Stimulated activated CD4-positive, alpha-beta T cell treated with anti-CD3 and anti-CD28 coated beads, Interleukin-2, amount 100 ng/mL, for 48 hours (primary cell): ENCODE results near the gene SSBP2.

Experiments used
- DNase-seq, 2 donors: peaks; one replicate each; pipeline ENCODE4 v3.0.0-alpha.2; 2020

The SSBP2 gene

DNA sequence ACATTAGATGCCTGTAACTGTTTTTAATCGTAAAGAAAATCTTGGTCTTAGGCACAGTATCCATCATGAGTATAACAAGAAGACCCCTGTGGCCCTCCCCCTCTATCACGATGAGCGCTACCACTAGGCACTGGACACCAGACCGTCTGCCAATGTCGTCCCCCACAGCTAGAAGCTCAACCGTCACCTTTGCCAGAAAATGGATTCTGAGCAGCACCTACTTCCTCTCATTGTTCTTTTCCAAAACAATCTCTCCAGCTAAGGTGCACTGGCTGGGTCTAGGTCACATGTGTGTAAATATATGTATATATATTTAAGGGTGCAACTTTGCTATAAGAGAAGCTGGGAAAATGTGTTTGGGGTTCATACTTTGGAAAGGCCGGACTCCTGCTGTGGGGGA lies 15.7 kb upstream of the SSBP2 start:
- no peak for DNase-seq

DNA sequence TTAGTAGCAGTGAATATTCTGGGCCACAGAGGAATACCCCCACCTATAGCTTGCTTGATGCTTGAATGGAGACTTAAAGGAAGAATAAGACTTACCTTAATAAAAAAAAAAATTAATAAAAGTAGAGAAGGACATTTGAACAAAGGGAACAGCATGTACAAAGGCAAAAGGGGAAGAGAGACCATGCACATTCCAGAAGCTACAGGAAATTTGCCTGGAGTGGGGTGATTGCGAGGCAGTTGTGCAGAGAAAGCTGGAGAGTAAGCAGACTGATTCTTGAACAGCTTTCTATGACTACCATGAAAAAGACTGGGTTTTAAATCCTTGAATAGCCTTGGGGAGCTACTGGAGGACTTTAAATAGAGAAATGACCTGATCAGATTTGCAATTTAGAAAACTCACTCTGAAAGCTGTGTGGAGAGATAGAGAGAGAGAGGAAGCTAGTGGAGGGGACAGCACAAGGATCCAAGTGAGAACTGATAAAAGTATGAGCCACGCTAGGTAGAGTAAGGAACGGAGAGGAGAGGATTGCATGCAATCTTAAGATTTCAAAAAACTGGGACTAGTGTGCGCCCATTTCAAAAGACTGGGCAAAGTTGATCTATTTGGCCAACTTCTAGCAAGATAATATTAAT lies 12.5 kb upstream of the SSBP2 start:
- DNase-seq: no peak

DNA sequence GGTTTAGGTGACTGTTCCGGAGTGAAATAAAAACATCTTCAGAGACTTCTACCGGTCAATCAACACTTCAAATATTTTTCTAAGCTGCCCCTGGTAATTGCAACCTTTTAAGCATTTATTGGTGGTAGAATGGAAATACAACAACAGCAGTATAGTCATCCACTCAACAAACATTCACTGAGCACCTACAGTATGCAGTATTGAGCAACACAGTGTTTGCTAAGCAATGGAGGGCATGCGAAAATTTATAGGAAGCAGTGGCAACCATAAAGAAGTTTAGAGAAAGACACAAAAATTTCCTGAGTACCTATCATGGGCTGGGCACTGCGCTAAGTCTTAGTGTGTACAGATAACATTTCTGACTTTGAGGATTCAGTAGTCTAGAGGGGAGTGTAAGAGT lies 12.0 kb upstream of the SSBP2 start:
- DNase-seq: no peak

DNA sequence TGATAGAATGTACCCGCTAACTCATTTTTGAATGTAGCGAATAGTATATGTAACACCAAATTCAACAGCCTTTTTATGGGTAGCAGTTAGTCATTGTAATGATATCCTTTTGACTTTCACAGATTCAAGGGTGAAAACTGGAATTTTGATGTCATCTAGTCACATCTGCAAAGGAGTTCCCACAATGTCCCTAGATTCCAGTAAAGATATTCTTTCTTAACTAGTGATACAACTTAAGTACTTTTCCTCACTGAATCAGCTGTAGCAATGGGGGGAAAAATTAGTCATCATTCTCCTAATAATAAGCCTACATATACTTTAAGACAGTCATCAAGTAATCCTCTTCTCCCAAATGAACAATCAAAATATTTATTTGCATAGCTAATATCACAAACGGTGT lies 11.5 kb upstream of the SSBP2 start:
- no peak for DNase-seq

DNA sequence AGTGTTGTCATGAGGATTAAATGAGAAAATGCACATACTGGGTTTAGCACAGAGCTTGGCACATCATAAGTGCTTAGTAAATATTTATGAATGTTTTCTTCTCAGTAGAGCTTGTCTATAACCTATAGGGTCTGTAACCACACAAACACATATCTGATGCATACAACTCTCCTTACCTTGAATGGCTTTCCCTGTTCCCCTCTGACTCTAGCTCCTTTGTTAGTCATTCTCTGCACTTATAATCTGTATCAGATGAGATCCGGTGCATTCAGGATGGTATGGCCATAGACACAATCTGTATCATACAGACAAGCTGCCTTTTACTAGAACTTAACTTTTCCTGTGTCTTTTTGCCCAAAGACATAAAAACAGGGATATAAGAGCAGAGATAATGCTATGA lies 11.1 kb upstream of the SSBP2 start:
- DNase-seq: no peak

DNA sequence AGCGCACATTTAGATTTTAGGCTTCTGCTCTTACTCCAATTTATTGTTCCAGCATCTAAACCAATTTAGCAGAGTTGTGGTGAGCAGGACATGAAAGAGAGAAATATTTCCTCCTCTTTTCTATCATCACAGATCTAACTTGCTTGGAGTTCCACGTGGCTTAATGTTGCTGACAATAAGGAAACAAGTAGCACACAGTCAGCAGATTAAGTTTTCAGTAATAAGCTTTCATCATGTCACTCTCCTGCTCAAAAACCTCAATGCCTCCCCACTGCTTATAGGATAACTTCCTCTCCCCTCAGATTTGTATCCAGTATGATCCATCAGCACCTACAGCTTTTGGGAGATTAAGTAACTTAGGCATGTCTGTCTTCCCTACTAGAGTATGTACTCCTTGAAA lies 10.4 kb upstream of the SSBP2 start:
- no peak for DNase-seq

DNA sequence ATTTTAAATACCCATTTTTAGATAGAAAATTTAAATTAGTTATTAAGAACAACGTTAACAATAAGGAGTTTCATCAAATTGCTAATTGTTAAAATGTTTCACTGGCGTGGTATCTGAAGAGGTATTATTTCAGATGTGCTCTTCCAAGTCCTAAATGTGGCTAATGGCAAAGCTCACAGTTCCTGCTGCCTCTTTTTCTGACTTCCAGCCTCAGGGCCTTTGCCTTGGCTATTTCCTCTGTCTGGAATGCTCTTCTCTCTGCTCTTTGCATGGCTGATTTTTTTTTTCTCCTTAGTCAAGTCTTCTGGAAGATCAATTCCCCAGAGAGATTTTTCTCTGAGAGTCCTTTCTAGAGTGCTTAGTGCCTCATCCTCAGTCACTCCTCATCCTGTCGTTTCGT lies 9.6 kb upstream of the SSBP2 start:
- no peak for DNase-seq

DNA sequence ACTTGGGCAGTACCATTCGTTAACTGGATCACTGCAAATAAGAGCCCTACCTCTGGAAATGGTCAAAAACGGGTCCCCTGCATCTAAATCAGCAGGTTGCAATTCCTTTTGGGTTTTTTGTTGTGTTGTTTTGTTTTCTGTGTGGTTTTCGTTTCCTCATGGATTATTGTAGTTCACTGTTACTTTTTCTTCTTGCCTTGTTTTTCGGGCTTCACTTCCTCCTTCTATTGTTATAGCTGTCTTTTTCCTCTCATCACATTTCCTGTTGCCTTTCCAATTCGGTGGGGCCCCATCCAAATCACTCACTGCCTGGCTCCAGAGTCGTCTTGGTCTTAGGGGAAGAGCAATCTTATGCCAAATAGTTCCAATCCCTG lies 8.7 kb upstream of the SSBP2 start:
- DNase-seq: no peak

DNA sequence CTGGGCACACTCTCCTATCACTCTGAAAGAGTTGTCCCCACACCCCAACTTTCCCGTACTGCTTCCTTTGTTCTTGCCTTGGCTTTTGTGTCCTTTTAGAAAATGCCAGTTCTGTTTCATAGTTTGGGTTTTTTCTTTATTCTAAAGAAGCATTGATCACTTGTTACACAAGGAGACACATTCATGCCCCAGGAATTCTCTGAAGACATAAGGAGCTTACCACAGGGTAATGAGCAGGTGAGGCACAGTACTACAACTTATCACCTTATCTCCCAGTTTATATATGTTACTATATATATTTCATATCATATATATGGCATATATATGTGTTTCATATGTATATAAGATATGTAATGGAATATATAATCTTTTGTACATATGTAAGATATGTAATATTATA lies 6.5 kb upstream of the SSBP2 start:
- DNase-seq: no peak

DNA sequence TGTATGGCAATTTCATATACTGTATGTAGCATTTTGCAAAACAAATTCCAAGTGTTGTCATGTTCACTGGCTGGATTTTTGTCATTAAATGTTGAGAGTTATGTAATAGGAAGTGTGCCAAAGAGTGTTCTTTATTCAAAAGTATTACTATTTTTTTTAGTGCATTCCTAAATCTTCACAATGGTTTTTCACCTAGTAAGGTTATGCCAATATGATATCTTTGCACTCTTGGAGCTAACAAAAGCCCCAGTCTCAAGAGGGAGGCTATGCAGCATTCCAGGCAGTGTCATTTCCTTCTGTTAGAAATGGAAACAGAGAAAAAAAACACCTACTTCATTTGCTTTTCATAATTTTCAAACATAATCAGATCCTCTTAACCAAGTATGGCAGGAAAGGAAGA lies 5.1 kb upstream of the SSBP2 start:
- DNase-seq: no peak

DNA sequence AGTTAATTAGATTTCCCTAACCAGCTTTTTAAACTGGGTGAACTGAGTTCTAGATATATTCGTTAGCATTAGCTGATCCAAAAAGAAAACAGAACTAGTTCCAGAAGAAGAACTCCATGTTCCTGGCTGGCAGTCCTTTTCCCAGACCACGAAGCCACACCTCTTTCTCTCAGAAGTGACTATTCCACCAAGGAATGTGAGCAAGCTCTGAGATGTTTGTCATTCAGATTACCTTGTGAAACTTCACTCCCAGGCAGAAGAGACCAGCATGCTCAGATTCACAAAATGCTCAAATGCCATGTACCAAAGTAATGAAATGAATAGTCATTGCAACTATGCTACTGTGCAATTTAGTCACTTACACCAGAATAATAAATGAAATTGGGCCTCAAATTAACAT lies 4.4 kb upstream of the SSBP2 start:
- DNase-seq: no peak

DNA sequence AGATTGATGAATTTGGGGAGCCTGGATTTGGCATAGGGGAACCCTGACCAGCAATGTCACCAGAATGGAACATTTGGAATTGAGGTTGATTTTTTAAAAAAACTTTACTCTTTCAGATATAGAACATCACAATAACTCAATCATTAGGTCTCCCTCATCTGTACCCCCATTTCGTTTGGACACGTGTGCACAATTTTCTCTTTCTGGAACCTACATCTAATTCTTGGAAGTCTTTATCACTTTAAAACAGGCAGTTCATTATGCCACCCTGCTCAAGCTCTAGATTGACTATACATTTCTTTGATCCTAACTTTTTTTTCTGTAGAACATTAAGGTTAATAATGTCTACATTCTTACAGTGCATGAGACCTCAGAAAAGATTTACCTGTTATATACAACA lies 3.7 kb upstream of the SSBP2 start:
- no peak for DNase-seq

DNA sequence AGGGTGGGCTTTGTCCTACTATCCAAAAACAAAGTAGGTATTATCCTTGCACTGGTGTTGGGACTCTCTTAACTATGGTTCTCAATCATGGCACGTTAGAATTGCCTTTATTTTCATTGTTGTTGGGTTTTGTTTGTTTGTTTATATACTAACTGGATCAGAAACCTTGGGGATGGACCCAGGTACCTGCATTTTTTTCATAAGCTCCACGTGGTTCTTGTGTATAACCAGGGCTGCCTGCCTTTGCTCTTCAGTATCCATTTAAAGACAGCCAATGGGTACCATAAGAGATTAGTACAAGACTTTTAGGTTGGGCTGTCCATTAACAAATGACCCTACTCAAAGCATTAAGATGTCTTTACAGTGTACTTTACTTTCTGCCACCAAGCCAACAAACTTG lies 2.5 kb upstream of the SSBP2 start:
- DNase-seq: no peak

DNA sequence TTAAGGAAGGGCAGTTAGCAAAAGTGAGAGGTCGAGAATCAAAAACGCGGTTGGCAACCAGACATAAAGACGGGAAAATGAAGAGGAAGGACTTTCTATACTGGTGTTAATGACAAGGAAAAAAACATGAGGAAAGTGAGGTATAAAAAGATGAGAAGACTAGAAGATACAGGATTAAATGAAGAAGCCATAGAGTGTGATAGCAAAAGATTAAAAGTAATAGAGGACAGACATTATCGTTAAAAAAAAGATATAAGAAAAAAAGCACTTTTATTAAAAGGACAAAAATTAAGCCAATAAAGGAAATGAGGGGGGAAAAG lies 1.7 kb upstream of the SSBP2 start:
- no peak for DNase-seq

DNA sequence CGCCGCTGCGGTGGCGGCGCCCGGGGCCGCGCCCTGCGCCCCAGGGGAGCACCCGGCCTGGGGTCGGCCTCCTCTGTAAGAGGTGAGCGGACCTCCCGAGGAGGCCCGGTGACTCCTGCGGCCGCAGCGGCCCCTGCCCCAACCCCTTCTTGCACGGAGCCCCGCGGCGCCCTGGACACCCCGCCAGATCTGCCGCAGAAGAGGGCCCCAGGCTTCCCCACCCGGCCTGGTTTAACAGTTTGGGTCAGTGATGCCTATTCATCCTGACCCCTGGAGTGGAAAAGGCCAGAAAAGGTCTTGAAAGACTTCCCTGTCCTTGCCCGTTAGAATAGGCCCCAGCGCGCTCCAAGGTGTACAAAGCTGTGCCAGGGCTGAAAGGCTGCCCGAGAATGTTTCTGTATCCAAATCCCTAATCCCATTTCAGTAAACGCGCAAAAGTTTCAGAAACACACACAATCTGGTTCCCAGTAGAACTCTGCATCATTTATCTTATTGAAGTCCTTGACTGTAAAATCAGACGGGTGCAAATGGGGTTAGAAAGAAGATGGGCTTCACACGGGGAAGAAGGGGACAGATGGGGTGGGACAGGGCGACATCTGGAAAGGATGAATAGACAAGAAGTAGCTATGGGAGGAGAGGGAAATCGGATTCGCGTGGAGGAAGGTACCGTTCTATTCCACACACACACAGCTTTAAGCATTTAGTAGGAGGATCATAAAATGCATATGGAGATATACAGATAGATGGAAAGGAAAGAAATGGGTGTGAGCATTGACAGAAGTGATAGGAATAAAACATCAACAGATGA lies 1.1 kb upstream of the SSBP2 start:
- no peak for DNase-seq

DNA sequence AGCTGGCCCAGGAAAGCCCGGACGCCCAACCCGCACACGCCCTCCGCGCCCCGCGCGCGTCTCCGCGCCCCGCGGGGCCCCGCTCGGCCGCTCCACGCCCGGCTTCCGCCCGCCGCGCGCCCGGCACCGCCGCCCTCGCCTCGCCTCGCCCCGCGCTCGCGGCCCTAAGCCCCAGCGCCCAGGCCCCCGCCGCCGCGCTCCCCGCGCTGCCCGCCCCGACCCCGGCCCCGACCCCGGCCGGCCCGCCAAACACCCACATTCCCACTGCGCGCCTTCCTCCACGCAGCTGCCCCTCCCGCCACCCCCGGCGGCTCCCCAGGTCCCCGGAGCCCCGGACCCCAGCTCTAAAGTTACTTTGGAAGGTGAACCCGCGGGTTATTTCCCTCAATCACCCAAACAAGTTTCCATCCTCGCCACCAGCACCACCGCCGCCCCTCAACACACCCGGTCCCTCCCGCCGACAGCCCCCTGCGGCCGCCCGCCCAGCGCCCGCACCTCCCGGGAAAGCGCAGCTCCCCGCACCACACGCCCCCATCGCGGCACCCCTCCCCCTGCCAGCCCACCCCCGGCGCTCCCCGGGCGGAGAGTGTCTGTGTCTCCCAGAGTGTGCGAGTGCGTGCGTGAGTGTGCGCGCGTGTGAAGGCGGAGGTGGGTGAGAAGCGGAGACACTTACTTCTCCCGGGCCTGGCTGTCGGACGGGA lies 439 bp downstream of the SSBP2 start:
- peak; percentile 7 to 11 for DNase-seq

DNA sequence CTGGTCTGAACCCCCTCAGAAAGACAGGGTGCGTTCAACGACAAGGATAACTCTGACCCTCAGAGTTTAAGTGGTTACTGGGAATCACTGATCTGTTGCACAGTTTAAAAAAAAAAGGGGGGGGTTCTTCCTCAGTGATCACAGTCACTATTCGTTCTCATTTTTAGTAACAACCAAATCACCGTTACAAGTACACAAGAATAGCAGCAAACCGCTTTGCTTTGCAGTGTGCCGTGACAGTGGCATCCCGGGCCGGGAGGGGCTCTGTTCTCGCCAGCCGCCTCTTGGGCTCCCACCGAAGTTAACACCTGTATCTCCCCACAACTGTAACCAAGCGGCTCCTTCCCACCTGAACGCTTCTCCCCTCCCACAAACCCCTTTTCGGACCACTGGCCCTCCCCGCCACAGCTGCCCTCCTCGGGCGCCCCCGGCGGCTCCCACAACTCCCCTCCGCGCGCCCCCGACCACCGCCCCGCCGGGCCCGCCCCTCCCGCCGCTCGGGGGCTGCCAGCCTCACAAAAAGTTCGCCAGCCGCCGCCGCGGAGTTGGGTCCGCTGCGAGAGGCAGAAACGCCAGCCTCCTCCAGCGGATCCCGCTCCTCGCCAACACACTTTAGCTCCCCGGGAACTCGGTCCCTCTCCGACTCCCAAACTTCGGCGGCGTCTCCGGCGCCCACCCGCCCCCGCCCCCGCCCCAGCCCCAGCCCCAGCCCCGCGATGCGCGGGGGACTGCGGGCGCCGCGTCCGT lies 1.2 kb downstream of the SSBP2 start:
- peak; percentile 32 to 39 for DNase-seq

DNA sequence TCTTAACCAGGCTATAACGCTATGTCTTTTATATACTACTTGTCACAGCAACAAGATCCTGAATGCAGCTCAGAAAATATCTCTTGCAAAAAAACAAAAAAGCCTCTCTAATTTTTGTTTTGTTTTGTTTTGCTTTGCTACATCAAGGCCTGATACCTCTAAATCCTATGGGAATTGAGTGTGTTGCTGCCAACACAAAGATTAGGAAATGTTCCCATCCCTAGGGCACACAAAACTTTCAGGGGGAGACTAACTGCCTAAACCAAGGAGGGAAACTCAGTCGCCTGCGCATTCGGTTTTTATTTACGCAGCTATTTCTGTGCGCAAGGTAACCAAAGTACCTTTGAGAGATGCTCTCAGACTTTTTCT lies 1.7 kb downstream of the SSBP2 start:
- no peak for DNase-seq

DNA sequence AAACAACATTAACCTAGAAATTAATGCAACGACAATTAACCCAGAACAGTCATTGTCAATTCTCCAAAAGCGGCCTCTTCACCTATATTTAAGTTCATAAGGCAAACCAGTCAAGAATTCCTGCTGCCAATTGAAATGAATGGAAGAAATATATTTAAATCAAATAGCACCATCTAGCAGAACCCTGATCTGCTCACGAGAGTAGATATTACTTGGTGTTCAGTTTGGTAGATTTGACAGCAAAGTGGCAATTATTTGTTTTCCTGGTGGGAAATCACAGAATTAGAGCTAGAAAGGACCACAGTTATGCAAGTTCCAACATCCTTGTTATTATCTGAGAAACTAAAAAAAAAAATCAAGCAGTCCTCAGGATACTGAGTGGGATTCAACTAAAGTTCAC lies 2.3 kb downstream of the SSBP2 start:
- no peak for DNase-seq

DNA sequence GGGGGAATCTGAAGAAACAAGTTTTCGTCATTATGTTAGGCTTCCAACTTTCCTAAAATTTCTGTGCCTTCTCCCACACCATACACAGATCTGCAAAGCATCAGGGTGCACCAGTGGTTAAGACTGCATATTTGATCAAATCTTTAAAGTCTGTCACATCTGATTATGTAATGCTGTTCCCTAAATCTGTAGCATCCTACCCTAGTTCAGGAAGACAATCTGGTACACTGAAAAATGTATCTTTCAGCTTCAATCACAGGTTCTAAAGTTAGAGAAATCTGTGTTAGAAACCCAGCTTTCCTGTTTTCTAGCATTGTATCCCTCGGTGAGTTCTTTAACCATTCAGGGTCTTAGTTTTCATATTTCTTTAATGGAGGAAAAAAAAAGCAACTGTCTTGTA lies 3.9 kb downstream of the SSBP2 start:
- no peak for DNase-seq

DNA sequence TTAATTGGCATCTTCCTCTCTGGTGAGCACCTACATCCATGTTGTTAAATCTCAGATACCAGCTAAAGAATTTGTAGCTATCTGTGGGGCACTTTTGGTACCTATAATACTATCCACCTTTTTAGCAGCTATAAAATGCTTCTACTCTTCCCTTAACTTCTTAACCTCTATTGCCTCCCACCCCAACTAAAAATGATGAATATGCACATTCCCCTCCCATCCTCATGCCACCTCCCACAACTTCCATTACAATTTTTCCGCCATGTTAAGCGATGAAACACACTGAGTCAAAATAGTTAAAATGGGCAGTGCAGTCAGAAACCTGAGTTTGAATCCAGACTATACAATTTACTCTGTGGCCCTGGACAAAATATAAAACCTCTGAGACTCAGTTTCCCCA lies 10.1 kb downstream of the SSBP2 start:
- no peak for DNase-seq

DNA sequence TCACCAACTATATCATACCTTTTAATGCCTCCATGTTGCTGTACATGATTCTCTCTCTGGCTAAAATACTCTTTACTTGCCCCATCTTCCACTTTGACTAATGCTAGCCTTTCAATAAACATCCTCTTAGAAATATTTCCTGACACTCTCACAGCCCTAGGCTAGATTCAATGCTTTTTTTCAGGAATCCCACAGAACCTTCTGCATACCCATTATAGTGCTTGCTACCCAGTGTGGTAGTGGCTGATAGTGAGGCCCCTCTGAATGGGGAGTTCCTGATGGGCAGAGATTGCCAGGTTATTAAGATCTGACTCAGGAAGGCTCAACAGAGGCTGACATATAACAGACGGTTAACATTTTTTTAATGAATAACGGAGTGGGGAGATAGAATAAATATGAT lies 11.6 kb downstream of the SSBP2 start:
- DNase-seq: no peak

DNA sequence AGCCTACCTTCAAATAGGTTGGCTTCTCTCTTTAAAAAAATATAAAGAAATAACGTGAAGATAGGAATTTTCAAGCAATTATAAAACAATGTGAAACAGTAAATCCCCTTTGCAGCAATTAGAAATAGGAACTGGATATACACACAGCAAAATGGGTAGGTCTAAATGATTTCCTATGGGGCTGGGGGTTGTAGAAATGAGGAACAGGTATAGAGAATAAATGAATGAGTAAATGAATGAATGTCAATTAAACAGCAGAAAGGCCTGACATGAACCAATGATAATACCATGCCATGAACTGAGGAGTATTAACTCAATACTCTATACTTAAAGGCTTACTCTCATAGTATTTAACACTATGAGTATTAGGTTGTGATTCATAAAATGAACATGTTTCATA lies 21.6 kb downstream of the SSBP2 start:
- DNase-seq: no peak

DNA sequence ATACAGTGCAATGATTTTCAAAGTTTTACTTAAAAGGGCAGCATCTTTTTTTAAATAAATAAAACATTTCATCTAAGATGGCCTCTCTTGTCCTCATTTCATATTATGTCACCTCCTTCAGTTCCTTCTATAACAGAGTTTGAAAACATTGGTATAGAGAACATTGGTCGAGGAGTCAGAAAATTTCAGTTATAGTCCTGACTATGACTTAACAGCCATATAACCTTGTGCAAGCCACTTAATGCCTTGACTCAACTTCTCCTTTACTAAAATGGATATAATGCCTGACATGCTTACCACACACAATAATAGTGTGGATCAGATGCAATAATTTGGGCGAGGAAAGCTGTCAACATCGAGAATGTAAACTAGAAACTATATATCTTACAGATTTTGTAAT lies 22.6 kb downstream of the SSBP2 start:
- no peak for DNase-seq
